Raji (cell line): ENCODE data around the gene RPA4.

Experiments
- POLR2A ChIP-seq: IDR thresholded peaks from 2 replicates; pipeline ENCODE4 v1.6.1; 2011; ENCODE audit warnings: low read depth, low read length, control low read depth; ENCODE audit not compliant: insufficient read depth

Gene RPA4

DNA sequence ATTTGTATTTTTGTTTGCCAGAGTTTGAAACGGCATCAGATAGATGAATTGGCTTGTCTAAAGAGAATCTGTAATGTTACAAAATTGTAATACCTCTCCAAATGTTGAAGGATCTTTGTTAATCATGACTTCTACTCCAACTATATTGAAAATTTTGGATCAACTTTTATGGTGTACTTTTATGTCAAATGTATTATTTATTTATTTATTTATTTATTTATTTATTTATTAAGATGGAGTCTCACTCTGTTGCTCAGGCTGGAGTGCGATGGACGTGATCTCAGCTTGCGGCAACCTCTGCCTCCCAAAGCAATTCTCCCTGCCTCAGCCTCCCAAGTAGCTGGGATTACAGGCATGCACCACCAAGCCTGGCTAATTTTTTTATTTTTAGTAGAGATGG lies 36.0 kb downstream of the RPA4 start:
- TF ChIP-seq POLR2A, result no peak

- no peak for TF ChIP-seq POLR2A
These were observed 40.9 kb downstream of the RPA4 start for GRCh38 chrX:96924581-96924980.

GRCh38 chrX:96929036-96929435 lies 45.3 kb downstream of the RPA4 start:
- TF ChIP-seq POLR2A, result no peak
